Immature natural killer cell (primary cell): ENCODE data around the gene ANGEL1. TPM values are rescaled to one million over a fixed set of nuclear protein-coding genes. Genes with fewer than 3 reads are reported as not detected.

Experiments
- polyA plus RNA-seq, 3 donors: library from polyadenylated mRNA; unstranded; fragments of 300-500 nt; fragmentation: Illumina TruSeq; gene quantifications; one replicate each; pipeline ENCODE4 v1.2.3, GENCODE V29; 2021

ANGEL1 gene
- polyA plus RNA-seq, 3 donors from 2014 or later = 14.1 to 19.8 (median 17.8) TPM

Other genes starting within 250 kb of the ANGEL1 start
- gene VASH1, start 51.4 kb downstream of the ANGEL1 start, polyA plus RNA-seq = 1 to 10 TPM in 2 of 3 donors, not detected in 1; 1.6 to 2.9 TPM
- not detected for gene LRRC74A, start 13.5 kb upstream of the ANGEL1 start, polyA plus RNA-seq
- 10 to 100 TPM in 1 of 3 donors, 1 to 10 TPM in 2; 3.5 to 11.1 (median 3.6) TPM for gene IRF2BPL, start 215.8 kb upstream of the ANGEL1 start, polyA plus RNA-seq